Brain microvascular endothelial cell (primary cell): ENCODE results near the gene CARMIL3.

Experiments
- DNase-seq: peaks from one replicate; pipeline ENCODE4 v3.0.0-alpha.2; 2020
- H3K27ac ChIP-seq: fragments of 250-450 bp; sonication (Bioruptor Pico); 2 replicates; pipeline ENCODE4 v1.5.1; 2020; ENCODE audit warnings: mild to moderate bottlenecking, moderate library complexity
- H3K27me3 ChIP-seq: fragments of 250-450 bp; sonication (Bioruptor Pico); replicated peaks from 2 replicates; pipeline ENCODE4 v1.5.1; 2020; ENCODE audit warnings: mild to moderate bottlenecking
- H3K36me3 ChIP-seq: fragments of 250-450 bp; sonication (Bioruptor Pico); replicated peaks from 2 replicates; pipeline ENCODE4 v1.5.1; 2020; ENCODE audit warnings: mild to moderate bottlenecking
- H3K4me3 ChIP-seq: 2 replicates; pipeline ENCODE4 v1.5.1; 2011; ENCODE audit warnings: low read depth, mild to moderate bottlenecking, control low read depth, low read length, moderate library complexity
- in situ Hi-C: cut with HindIII; loops from 2 replicates; pipeline ENCODE4 v1.10.0; 2017; ENCODE audit warnings: low sequenced_read_pairs, low pct_ligation_motif_present
- TF ChIP-seq, protein P1 (sequence below): IDR thresholded peaks from 2 replicates; pipeline ENCODE4 v1.5.1; 2011; ENCODE audit warnings: low read depth, mild to moderate bottlenecking, moderate library complexity, low read length, control low read depth, inconsistent platforms; ENCODE audit errors: missing control alignments

Gene CARMIL3

DNA sequence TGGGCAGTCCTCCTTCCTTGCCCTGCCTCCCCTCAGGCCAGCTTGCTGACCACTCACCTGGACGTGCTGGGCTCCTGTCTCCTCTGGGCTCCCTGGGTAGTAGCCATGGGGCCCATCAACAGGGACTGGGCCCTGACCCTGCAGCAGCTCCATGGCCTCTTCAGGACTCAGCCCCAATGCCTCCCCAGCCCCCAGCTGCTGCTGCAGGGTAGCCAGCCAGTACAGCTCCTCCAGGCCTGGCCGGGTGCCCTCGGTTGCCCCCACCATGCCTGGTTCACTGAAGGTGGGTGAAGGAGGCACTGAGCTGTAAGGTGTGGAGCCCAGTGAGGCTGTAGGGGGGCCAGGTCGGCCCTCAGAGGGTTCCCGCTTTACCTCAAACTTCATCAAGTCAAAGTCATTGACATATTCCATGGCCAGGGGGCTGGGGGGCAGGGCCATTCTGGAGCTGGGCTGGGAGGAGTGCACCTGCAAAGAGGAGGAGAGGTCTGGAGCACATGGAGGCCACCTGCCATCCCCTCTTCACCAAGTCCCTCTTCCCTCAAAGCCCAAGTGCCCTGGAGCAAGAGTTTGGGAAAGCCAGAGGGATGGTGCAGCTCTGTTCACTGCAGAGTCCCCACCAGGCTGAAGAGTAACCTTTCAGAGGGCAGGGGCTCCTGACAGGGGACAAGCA lies 30.7 kb downstream of the CARMIL3 start:
- H3K27me3 ChIP-seq = peaks cover 29% of the 10 kb centered on the region
- TF ChIP-seq, protein P1, sequence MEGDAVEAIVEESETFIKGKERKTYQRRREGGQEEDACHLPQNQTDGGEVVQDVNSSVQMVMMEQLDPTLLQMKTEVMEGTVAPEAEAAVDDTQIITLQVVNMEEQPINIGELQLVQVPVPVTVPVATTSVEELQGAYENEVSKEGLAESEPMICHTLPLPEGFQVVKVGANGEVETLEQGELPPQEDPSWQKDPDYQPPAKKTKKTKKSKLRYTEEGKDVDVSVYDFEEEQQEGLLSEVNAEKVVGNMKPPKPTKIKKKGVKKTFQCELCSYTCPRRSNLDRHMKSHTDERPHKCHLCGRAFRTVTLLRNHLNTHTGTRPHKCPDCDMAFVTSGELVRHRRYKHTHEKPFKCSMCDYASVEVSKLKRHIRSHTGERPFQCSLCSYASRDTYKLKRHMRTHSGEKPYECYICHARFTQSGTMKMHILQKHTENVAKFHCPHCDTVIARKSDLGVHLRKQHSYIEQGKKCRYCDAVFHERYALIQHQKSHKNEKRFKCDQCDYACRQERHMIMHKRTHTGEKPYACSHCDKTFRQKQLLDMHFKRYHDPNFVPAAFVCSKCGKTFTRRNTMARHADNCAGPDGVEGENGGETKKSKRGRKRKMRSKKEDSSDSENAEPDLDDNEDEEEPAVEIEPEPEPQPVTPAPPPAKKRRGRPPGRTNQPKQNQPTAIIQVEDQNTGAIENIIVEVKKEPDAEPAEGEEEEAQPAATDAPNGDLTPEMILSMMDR = no peak
- DNase-seq = no peak
- H3K36me3 ChIP-seq = no peaks in the 10 kb centered on the region
- H3K4me3 ChIP-seq = no peak overlapping the region
- in situ Hi-C loops = no loop called here
- no peak overlapping the region for H3K27ac ChIP-seq

DNA sequence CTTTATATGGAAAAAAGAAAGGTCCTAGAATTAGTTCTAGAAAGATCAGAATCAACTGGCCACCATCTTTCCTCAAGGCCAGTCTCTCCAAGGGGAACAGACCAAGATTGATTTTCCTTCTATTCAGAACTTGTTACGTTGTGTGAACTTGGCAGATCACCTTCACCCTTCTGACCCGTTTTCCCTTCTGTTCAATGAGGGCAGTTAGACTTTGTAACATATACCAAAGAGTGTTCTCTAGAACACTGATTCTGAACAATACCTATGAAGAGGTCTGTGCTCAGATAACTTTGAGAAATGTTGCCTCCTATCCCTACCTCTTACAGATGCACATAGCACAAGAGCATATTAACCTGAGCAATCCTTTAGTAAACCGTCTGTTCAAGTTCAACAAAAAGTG lies 31.7 kb downstream of the CARMIL3 start:
- peaks cover 29% of the 10 kb centered on the region for H3K27me3 ChIP-seq
- DNase-seq = no peak
- in situ Hi-C loops = no loop called here
- TF ChIP-seq, protein P1 = no peak
- no peaks in the 10 kb centered on the region for H3K36me3 ChIP-seq
- H3K27ac ChIP-seq = no peak overlapping the region
- H3K4me3 ChIP-seq = no peak overlapping the region

DNA sequence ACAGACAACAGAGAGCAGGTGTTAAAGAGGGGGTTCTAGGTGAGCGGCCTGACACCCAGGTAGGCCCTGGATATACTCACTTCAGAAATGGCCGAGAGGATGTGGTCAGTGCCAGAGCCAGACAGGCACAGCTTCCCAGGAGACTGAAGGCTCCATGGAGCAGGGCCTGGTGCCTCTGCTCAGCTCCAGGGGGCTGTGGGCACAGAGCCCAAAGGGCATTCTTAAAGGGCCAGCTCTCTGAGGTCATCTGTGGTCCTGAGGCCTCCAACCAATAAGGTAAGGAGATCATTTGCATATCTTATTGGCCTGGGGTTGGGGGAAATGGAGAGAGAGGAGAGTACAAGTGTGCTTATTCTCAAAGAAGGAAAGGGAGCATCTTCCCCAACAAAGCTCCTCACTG lies 32.6 kb downstream of the CARMIL3 start:
- Histone ChIP-seq H3K27ac (no peak overlapping the region), H3K4me3 (no peak overlapping the region), H3K27me3 (peaks cover 24% of the 10 kb centered on the region), H3K36me3 (no peaks in the 10 kb centered on the region)
- in situ Hi-C loops = no loop called here
- DNase-seq = no peak
- TF ChIP-seq, protein P1 = no peak

DNA sequence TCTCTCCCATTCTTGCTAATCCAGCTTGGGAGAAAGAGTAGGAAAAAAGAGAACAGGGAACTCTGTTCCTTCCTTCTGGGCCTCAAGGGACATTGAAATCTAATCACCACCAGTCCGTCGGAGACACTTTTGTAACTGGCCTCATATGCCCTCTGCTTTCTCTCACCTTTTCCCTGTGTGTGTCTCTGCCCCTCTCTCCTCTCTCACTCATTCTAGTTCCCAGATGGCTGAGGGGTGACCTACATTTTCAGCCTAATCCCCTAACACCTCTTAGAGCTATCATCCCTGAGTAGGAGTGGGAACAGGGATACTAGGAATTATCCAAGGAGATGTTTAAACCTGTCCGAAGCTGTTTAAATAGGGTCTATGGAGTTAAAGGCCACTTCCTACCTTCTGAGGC lies 33.4 kb downstream of the CARMIL3 start:
- DNase-seq = no peak
- in situ Hi-C loops = no loop called here
- Histone ChIP-seq H3K27ac (no peak overlapping the region), H3K4me3 (no peak overlapping the region), H3K36me3 (no peaks in the 10 kb centered on the region), H3K27me3 (peaks cover 20% of the 10 kb centered on the region)
- TF ChIP-seq, protein P1 = no peak

DNA sequence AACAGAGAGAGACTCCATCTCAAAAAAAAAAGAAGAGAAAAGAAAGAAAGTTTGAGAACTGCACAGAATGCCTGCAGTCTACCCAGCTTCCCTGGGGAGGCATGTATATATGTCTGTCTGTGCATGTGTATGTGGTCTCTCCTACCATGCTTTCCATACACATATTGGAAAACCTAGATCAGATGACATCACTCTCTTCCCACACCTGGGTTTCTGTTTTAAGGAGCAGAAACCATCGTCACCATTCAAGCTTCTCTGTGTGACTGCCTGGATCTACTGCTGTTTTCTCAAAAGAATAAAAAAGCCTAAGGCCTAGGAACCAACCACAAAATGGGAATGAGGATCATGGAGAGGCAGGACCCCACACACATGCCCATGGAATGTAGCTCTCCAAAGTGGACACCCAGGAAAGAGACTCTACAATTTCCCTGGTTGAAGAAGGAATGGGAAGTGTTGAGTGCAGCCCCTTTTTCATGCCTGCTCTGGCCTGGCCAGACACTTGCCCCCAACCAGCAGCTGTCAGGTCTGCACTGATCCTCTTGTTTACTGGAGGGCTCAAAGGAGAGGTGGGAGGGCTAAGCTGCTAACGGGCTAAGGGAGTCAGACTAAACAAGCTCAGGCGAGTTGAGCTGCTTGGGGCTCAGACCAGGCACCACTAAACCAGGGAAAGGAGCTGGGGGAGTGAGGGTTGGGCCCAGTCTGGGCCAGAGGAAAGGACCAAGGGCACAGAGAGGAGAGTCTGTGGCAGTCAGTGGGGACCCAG lies 34.6 kb downstream of the CARMIL3 start:
- in situ Hi-C loops = no loop called here
- Histone ChIP-seq H3K27ac (no peak overlapping the region), H3K4me3 (no peak overlapping the region), H3K27me3 (peaks cover 14% of the 10 kb centered on the region), H3K36me3 (no peaks in the 10 kb centered on the region)
- TF ChIP-seq, protein P1 = no peak
- DNase-seq = no peak
